Stimulated activated CD4-positive, alpha-beta T cell treated with anti-CD3 and anti-CD28 coated beads, Interleukin-4, amount 100 ng/mL, for 48 hours (primary cell): Measurements from ENCODE around the gene KANSL1.
"Not testable (repeated sequence)": the region's sequence is repeated elsewhere in the genome, so short reads cannot be mapped to it uniquely, and the experiment has no call there.

Source experiments
- DNase-seq, 2 donors: peaks; one replicate each; pipeline ENCODE4 v3.0.0-alpha.2; 2020; ENCODE audit warnings: low read depth in 2 of 2

KANSL1 gene

GRCh38 chr17:46192189-46192438, 1.1 kb downstream of the KANSL1 start:
- DNase-seq = no peak

DNA sequence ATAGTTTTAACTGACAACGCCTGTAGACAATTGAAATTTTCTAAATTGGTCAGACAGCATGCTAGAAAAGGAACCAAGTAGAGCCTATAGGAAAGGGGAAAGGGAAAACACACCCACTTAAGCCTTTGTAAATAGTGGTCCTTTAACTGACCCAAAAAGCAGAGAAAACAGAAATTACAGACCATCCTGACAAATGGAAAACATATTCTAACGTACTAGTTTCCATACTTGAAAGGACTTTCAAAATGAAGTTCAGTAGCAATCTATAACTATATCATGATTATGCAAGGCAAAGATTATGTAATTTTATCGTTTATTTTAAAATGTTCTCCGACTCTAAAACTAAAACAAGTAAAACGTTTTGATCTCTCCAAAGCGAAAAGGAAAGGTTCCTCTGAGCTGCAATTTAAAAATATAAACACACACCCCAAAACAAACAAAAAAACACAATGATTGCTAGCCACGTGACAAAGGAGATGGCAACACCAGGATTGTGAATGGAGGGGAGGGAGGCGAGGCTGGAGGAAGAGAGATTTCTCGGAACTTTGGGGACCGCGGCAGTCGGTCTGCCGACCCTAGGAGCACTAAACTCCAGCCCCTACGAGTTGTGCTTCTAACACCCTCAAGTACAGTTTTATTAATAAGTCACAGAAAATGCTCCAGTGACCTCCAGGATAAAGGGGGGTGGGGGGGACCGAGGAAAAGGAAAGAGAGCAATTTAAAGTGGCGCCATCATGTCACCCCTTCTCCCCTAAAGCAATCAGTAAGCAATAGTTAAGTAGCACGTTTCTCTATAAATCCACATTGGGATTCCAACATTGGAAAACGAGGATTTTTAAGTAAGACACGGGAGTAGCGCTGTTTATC, 1.7 kb downstream of the KANSL1 start:
- DNase-seq = no peak

GRCh38 chr17:46190763-46191162, 2.5 kb downstream of the KANSL1 start:
- DNase-seq = no peak

GRCh38 chr17:46186827-46187235, 6.4 kb downstream of the KANSL1 start:
- DNase-seq = not testable (repeated sequence)

DNA sequence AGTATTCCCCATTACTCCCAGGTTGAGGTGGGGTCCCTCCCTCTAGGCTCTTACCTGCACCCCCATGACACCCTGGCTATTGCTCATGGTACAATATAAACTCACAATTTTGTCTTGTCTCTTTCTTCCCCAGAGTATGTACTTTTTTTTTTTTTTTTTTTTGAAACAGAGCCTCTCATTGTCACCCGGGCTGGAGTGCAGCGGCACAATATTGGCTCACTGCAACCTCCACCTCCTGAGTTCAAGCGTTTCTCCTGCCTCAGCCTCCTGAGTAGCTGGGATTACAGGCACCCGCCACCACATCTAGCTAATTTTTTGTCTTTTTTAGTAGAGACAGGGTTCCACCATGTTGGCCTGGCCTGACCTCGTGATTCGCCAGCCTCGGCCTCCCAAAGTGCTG, 8.5 kb downstream of the KANSL1 start:
- DNase-seq = no peak

DNA sequence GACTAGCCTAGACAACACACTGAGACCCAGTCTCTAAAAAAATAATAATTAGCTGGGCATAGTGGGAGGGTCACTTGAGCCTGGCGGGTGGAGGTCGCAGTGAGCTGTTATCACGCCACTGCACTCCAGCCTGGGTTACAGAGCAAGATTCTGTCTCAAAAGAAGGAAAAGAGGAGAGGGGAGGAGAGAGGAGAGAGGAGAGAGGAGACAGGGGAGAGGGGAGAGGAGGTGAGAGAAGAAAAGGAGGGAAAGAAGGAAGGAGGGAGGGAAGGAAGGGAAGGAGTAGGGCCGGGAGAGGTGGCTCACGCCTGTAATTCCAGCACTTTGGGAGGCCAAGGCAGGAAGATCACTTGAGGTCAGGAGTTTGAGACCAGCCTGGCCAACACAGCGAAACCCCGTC, 9.8 kb downstream of the KANSL1 start:
- not testable (repeated sequence) for DNase-seq

DNA sequence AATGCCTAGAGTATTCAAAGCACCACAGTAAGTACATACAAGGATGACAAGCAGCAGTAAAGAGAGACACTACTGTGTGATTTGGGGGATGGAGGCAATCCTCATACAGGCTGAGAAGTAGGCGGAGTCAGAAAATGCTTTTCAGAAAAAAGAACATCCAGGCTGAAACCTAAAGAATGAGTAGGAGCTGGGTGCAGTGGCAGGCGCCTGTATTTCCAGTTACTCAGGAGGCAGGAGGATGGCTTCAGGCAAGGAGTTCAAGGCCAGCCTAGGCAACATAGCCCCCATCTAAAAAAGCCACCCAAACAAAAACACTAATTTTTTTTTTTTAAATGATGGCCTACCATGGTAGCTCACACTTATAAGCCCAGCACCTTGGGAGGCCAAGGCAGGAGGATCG, 10.3 kb downstream of the KANSL1 start:
- no peak for DNase-seq

GRCh38 chr17:46181940-46182339, 11.3 kb downstream of the KANSL1 start:
- no peak for DNase-seq

- DNase-seq = not testable (repeated sequence)
These were observed 11.9 kb downstream of the KANSL1 start for GRCh38 chr17:46181316-46181715.

DNA sequence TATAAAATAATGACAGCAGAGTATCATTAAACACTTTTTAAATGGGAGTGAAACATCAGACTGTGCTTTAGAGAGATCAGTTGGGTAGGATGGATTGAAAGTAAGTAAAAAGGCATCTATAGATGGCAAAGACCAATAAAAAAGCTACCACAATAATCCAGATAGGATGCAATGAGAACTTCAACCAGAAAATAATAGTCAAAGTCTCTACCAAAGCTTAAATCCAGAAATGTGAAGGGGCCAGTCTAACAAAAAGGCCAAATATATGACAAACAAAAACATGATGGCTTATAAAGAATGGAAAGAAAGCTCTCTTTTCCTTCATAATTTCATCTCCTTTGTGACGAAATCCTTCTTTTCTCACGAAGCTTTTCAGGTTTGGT, 12.3 kb downstream of the KANSL1 start:
- no peak for DNase-seq

GRCh38 chr17:46180185-46180891, 12.9 kb downstream of the KANSL1 start:
- not testable (repeated sequence) for DNase-seq

GRCh38 chr17:46179375-46179999, 13.7 kb downstream of the KANSL1 start:
- no peak for DNase-seq

GRCh38 chr17:46178550-46179214, 14.5 kb downstream of the KANSL1 start:
- DNase-seq = no peak

DNA sequence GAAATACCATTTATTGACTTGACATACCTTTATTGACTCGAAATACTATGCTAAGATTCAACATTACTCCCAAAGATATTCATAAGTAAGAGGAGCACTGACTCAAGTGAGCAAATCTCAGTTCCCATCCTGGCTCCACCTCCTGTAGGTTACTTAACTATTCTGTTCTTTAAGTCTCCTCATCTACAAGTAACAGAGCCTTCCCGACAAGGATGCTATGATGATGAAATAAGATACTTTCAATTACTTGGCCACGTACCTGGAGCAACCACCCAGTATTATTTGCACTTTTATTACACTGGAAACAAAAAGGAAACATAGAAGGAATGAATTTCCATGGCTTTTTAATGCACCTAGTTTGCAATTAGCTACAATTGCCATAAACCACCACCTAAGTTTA, 16.3 kb downstream of the KANSL1 start:
- DNase-seq = no peak

DNA sequence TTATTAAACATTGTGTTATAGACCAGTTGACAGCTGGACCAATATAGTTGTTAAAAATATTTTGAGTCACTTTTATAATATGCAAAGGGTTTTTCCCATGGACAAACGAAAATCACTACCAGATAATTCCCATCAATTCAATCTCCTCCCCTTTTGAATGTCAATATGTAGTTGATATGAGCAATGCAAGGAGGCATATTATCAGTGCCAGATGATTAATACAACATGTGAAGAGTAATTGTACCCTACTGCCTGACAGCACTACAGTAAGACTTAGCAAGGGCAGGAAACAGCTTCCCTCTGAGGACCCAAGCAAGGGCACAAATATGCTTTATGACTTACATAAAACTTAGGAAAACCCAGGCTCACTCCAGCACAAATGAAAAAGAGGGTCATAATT, 17.3 kb downstream of the KANSL1 start:
- no peak for DNase-seq

- no peak for DNase-seq
These were observed 20.1 kb downstream of the KANSL1 start for GRCh38 chr17:46173153-46173552.

- DNase-seq = no peak
These were observed 21.3 kb downstream of the KANSL1 start for GRCh38 chr17:46171939-46172338.

GRCh38 chr17:46170639-46171429, 22.4 kb downstream of the KANSL1 start:
- DNase-seq = no peak

DNA sequence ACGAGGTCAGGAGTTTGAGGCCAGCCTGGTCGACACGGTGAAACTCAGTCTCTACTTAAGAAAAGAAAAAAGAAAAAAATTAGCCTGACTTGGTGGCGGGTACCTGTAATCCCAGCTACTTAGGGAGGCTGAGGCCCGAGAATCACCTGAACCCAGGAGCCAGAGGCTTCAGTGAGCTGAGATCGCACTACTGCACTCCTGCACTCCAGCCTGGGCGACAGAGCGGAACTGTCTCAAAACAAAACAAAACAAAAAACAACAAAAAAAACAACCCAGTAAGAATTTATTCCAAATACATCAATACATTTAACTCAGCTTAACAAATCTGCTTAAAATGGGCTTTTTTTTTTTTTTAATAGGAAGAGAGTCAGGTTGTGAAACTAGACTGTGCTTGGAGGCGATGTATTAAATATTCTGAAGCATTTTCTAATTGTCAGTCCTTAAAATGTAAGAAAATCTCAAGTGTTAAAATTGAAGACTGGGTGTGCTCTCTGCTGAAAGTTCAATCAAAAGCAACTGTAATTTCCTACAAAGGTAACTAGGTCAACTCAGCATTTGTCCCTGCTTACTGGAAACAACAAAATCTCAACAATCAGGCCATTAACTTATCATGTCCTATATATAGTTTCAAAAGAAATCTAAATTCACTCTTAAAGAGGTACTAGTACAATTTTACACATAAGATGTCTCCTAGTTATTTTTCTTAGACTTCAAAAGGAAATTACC, 23.2 kb downstream of the KANSL1 start:
- no peak for DNase-seq

DNA sequence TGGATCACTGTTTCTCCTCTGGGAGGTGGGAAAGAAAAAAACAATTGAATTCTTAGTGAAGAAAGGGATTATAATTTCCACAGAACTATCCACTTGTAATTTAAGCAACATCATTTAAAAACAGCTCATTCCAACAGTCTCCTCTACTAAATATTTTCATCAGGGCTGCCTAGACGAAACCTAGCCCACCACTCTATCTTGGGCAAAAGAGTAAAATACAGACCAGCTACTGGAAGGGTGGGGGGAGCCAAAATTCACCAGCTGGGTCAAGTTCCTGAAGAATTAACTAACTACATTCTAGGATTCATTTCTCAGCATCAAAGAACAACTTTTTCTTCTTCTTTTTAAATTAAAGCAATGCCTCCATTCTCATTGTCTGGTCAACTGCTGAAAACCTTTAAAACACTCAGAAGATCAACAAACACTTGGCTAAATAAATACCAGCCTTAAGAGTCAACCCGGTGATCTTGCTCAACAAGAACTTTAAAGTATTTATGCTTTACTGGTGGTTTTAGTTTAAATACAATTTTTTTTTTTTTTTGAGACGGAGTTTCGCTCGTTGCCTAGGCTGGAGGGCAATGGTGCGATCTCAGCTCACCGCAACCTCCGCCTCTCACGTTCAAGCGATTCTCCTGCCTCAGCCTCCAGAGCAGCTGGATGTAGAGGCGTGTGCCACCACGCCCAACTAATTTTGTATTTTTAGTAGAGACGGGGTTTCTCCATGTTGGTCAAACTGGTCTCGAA, 25.2 kb downstream of the KANSL1 start:
- DNase-seq = no peak
